HG02938 (cell line): ENCODE results near the gene B3GNT9.
"Not testable (repeated sequence)": the region's sequence is repeated elsewhere in the genome, so short reads cannot be mapped to it uniquely, and the experiment has no call there.

ENCODE experiments used
- ATAC-seq: cut with Tn5 transposase; IDR thresholded peaks from one replicate; pipeline ENCODE4 v1.9.1; 2021; ENCODE audit warnings: mild to moderate bottlenecking, moderate library complexity; ENCODE audit not compliant: unreplicated experiment

Gene B3GNT9

DNA sequence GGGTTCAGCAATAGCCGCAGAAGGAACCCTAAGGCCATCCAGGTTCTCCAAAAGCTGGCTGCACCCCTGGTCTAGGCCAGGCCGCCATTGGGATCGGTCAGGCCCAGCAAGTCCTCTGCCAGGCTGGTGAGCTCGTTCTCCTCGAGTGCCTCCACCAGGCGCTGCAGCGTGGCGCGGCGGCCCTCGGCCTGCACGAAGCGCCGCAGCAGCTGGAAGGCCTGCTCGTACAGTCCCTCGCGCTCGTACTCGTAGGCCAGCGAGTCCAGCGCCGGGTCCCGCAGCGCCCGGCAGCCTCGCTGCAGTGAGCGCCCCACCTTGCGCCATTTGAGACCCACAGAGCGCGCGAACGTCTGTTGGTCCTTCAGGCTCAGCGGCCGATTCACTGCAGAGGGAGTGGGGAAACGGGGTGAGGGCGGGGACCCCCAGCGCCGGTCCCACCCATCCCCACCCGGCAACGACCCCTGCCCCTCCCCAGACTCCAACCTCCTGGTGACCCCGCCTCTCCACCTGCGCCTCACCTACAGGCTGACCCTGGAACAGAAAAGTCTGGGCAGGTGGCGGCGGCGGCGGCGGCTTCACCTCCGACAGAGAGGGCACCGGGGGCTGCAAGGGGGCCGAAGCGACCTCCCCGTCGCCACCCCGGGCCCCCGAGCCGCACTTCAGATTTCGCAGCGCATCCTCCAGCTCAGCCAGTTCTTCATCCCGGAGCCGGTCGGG lies 3.9 kb upstream of the B3GNT9 start:
- ATAC-seq: no peak

DNA sequence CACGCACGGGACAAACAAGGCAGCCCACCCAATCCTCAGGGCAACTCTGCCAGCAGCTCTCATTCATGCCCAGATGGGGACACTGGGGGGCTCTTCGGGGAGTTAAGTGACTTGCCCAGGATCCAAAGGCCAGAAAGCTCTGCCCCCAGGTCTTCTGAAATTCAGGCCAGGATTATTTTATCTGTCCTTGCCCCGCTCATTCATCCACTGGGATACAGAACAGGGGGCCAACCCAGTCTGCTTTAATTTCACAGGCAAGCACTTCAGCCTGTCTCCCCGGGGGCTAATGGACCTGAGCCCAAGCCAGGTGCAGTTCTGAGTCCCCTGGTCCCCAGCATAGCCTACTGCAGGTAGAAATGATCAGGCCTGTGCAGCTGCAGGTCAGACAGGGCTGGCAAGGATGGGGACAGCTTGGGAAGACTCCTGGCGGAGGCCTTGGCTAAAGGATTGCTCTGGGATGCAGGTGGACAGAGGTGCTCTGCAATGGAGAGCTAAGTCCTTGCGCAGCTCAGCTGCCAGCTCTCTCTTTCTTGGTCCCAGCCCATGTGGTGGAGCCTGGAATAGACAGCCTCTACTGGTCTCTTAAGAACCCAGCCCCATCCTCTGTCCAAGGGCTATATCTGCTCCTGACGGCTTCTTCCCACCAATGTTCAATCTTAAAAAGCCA lies 766 bp upstream of the B3GNT9 start:
- no peak for ATAC-seq

DNA sequence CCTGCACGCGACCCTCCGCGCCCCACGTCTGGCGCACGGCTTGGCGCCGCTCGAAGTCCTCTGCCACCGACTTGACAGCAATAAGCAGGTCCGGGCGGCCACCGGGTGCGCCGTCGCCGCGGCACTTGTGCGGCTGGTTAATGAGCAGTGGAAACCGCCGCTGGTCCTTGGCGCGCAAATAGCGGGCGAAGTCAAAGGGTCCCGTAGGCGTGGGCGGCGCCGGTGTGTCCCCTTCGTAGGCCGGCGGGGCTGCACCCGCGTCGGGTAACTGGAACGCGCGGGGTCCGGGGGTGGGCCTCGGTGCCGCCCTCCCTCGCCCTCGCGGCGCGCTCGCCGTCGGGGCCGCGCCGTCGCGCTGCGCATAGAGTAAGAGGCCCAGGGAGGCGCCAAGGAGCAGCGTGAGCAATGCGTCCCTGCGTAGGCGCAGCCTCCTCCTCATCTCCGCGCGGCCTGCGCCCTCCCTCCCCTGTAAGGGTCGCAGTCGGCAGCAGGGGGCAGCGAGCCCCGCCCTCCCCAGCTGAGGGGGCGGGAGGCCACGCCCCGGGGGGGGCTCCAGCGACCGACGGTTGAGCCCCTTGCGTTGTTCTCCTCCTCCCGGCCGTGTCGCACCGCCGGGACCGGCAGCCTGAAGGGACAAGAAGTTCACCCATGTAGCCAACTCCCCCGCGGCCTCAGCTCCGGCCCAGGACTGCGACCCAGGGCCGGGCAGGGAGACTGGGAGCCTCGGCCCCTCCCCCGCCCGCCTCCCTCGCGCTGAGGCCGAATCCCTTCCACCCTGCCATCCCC lies 558 bp downstream of the B3GNT9 start:
- ATAC-seq: no peak

DNA sequence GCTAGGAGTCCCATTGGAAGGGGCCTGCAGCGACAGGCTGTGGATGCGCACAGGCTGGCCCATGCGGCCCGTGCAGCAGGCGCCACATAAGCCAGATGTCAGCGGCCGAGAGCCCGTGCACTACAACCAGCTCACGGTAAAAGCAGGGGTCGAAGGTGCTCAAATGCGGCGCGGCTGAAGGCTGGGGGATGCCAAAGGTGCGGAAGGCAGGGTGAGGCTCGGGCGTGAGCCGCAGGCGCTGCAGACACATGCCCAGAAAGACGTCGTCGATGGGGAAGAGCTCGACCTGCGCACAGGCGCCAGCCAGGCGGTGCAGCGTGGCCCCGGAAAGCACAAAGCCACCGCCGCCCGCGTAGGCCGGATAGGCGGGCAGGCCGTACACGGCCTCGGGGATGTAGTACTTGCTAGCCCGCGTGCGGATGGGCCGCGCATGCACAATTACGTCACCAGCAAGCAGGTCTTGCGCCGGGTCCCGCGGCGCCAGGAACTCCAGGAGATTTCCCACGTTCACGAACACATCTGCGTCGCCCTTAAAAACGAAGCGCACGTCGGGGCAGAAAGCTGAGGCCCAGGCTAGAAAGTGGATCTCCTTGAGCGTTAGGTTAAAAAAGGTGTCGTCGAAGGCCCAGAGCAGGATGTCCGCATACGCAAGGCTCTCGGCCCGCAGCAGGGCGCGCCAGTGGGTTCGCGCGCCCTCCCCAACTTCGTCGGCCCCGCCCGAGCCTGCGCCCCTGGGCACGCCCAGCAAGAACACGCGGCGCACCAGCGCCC lies 1.3 kb downstream of the B3GNT9 start:
- ATAC-seq: no peak

DNA sequence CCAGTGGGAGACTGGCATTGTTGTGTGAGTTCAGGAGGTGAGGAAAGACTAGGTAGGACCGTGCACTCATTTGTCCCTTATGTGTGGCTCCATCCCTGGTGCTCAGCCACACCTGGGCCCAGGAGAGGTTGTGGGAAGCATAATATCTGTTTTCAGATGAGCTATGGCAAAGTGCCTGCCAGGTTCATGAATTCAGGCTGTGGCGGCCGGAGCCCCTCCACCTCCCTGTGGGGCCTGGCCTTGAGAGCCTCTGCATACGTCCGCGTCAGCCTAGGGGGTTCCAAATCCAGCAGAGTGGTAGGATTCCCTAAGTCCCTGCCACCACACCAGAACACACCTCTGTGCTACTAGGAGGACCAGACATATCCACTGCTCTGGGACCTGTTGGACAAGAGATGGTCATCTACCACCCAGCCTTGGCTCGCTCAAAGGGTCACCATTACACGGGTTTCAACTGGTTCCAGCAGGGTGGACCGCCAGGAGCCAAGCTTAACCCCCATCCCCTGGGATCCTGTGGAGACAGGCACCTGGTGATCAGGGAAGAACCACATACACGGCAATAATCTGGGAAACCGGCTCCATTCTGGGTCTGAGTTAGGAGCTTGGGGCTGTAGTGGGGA lies 2.0 kb downstream of the B3GNT9 start:
- no peak for ATAC-seq

DNA sequence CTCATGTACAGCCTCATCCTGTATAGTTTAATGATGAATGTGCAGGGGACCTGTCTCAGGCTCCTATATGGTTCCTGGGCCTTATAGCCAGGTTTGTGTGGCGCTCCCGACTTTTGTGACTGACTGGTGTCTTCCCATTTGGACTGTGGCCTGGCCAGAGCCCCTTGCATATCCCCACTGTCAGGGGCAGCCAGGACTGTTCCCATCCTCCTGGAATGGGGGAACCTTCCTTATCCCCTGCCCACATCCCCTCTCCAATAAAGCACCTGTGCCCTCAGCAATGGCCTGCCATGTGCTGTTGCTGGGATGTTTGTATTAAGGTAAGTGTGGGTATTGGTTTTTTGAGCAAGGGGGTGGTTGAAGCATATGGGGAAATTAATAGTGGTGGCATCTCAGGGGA lies 2.6 kb downstream of the B3GNT9 start:
- no peak for ATAC-seq

DNA sequence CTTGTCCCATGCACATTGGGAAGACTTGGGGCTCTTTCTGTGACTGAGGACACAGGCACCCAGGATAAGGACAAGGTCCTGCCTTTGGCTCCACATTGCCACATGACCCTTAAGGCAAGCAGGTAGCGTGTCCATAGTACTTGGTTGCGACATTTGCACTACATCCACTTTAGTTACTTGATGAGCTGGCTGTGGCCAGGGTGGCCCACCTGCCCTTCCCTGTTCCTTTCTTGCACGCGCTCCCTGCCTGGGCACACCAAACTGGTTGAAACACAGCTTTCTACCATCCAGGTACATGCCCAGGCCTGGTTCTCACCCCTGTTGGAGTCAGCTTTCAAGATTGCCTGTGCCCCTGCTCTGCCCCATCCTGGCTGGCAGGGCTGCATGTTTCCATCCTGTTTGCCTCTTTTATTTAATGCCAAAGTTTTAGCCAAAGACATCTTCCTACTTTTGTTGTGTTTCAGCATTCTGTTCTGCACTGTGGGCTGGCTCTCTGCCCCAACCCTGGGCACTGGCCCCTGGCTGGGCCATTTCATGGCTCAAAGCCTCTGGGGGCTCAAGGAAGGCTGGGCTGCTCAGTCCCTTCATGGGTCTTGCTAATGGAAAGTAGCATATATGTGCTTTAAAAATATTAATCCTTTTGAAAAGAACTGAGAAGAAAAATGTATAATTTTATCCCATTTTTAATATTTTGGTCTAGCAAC lies 3.2 kb downstream of the B3GNT9 start:
- no peak for ATAC-seq

DNA sequence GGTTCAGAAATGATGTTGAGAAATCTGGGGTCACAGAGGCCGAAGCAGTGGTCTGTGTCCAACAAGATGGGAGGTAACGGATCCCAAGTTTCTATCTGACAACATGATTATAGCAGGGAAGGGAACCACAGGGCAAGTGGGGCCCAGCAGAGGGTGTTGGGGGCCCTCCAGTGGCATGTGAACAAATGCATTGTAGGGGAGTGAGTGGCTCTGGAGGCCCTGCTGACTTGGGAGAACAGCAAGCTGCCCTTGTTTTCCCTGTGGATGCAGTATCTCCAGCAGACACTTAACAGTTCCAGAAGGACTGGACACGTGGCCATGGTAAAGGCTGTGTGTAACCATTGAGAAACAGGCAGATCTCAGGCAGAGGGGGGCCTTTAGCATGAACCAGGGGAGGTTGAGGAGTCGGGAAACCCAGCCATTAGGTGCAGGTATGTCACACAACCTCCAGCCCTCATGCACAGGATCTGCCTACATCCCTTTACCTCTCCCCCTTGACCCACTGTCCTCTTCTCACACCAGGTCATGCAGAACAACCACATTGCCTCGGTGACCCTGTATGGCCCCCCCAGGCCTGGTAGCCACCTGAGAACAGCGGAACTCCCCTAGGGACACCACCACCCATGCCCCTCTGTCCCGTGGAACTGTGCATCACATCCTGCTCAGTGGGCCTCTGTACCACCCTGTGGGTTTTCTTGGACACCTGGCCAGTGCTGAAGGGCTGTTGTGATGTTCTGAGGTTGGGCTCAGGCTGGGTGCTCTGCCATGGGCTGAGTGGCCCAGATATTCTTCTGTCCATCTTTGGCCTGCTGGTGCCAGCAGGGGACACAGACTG lies 4.1 kb downstream of the B3GNT9 start:
- ATAC-seq: no peak

DNA sequence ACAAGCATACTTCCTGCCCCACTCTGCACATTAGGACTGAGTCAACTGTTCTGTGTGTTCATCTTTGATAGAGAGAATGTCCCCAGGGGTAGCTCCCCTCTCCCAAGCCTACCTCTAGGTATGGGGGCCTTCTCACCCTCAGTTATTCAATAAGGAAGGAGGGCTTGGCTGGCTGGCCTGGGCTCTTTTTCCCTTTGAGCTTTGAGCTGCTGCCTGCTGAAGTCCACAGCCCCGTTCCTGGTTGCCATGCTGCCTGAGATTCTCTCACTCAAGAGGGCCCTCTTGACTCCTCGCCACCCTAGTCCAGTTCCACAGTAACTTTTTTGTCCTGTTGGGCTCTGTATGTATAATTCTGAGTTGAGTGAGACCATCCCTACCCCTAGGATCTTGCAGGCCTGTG lies 5.1 kb downstream of the B3GNT9 start:
- ATAC-seq: no peak

DNA sequence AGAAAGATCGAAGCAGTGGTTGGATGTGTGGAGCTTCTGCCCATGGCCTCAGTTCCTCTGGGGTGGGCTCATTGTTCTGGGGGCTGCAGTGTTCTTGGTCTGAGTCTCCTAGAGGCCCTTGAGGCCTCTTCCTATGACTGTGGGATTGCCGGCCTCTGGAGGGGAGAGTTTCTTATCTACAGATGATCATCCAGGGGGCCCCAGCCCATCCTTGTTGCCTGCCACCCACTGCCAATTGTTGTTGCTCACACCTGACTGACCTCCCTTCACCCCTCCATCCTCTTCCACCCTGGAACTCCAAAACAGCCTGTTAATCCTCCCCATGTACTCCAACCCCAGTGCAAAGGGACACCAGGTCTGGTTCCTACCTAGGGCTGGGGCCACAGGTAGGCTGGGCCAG lies 5.9 kb downstream of the B3GNT9 start:
- ATAC-seq: no peak

DNA sequence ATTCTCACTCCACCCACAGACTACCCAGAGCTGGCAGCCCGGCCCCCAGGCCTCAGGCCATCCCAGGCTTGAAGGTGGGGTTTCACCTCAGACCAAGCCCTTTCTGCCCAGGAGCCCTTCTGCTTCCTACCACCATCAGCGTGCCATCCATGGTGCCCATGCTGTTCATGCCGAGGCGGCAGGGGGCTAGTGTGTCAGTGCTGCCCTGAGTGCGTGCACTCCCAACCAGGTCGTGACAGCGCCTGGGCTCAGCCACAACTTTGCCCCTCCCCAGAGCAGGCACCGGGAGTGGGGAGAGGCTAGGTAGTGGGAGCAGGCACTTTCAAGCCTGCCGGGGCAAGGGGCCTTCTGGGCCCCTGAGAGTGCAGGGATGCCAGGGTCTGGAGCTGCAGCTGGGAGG lies 8.5 kb downstream of the B3GNT9 start:
- no peak for ATAC-seq

DNA sequence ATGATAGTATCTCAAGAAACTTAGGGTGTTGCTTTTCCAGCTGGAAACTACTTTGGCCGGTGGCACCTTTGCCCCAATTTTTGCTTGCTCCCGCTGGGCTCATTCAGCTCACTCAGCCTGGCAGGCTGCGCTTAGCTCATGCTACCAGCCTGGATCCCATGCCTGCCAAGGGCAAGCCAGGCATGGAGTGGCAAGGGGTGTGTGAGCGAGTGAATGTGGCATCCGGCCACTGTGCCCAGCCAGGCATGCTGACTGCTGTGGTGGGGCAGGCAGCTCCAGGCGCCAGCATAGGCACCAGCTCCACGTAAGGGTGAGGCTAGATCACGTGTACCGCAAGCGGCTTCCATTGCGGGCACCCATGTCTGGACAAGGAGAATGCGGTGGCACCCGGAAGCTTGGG lies 9.4 kb downstream of the B3GNT9 start:
- no peak for ATAC-seq

DNA sequence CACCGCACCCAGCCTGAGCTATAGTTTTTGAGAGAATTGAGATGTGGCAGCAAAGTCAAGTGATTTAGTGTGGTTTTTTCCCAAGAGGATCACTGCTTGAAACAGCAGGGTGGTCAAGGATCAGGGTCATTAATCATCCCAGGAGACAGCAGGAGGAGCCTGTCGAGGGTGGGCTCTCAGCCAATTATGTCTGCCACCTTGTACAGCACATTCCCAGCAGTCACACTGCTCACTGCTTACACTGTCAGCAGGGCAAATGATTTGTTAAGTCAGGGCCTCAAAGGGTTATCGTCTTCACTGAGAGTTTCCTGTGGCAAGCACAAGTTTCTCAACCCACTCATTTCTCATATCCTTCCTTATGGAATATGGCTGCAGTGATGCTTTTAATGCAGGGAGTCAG lies 13.2 kb downstream of the B3GNT9 start:
- ATAC-seq: no peak

DNA sequence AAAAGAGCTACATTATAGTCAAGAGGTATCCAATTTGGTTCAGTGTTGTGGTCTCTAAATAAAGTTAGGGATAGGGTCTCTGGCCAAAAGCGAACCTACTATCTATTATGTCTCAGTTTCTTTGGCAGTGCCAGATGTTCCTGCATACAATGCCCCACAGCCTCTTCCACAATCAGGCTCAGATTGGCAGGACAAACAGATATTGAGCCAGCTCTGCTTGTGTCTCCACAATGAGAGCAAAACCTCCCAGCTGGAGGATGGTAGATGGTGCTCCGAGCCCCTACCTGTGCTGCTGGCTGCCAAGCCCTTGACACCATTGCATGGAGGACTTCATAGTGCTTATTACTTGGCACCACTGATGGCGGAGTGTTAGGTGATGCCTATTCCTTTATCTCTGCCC lies 21.4 kb downstream of the B3GNT9 start:
- ATAC-seq: no peak

DNA sequence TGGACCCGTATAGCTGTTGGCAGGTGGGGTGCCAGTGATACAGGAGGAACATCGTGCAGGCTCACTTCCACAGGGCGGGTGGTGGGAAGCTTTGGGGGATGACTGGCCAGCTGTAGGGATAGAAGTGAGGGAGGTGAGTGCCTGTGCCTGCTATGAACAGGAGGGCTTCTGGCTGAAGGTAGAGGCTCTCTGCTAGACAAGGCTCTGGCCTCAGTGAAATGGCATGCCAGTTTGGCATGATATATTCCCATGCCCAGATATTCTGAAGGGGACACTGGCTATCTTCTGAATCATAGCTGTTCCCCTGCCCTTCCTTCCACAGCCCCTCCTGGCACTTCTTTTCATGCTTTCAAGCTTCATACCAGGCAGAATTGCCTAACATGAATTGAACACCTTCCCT lies 21.9 kb downstream of the B3GNT9 start:
- ATAC-seq: no peak

DNA sequence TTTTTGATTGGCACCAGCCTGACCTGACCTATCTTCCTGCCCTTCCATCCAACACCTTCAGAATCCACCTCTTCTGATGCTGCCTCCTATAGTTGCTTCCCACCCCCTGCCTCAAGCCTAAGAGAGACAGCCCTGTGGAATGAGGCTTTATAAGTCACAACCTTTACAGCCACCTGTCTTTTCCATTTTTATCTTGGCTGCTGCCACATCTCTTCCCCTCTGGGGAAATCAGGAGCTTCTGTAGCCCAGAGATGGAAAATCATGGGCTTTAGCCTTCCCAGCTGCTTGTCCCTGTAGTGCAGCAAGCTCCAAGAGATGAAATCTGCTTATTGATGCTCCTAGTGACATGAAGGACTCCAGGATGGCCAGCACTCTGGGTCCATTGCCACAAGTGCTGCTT lies 22.4 kb downstream of the B3GNT9 start:
- no peak for ATAC-seq

DNA sequence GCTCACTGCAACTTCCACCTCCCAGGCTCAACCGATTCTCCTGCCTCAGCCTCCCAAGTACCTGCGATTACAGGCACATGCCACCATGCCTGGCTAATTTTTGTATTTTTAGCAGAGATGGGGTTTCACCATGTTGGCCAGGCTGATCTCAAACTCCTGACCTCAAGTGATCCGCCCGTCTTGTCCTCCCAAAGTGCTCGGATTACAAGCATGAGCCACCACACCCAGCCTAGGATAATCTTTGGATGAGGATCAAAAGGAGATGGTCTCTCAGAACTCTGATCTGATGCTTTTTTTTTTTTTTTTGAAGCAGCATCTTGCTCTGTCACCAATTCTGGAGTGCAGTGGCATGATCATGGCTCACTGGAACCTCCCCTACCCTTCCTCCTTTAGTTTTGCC lies 28.0 kb downstream of the B3GNT9 start:
- ATAC-seq: not testable (repeated sequence)

DNA sequence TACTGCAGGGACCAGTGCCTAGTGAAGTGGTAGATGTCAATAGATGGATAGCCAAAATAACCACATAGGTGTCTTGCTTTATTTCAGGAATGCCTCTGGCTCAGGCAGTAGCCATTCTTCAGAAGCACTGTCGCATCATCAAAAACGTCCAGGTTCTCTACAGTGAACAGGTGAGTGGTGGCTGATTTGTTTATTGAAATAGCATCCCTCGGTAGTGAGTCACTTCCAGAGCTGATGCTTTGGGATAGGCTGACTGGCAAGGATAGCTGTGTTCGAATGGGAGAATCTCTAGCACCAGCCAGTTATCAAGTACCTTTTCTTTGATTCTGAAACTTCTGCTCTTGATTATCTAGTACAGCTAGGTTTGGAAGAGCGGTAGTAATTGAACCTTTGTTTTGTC lies 30.8 kb downstream of the B3GNT9 start:
- ATAC-seq: no peak

DNA sequence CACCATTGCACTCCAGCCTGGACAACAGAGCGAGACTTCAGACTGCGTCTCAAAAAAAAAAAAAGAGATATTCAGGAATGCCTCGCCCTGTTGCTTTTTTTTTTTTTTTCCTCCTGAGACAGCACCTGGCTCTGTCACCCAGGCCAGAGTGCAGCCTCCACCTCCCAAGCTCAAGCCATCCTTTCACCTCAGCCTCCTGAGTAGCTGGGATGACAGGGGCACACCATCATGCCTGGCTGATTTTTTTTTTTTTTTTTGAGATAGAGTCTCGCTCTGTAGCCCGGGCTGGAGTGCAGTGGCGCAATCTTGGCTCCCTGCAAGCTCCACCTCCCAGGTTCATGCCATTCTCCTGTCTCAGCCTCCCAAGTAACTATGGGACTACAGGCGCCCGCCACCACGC lies 33.1 kb downstream of the B3GNT9 start:
- ATAC-seq: no peak
